Amygdala (tissue), 56 donors: Measurements from ENCODE around the gene L3MBTL2.
"Not testable (repeated sequence)": the region's sequence is repeated elsewhere in the genome, so short reads cannot be mapped to it uniquely, and the experiment has no call there.

Experiments
- DNase-seq, 56 donors: peaks; one replicate each; lab custom pipeline; 2025; lab: John Stamatoyannopoulos, UW

L3MBTL2 gene

DNA sequence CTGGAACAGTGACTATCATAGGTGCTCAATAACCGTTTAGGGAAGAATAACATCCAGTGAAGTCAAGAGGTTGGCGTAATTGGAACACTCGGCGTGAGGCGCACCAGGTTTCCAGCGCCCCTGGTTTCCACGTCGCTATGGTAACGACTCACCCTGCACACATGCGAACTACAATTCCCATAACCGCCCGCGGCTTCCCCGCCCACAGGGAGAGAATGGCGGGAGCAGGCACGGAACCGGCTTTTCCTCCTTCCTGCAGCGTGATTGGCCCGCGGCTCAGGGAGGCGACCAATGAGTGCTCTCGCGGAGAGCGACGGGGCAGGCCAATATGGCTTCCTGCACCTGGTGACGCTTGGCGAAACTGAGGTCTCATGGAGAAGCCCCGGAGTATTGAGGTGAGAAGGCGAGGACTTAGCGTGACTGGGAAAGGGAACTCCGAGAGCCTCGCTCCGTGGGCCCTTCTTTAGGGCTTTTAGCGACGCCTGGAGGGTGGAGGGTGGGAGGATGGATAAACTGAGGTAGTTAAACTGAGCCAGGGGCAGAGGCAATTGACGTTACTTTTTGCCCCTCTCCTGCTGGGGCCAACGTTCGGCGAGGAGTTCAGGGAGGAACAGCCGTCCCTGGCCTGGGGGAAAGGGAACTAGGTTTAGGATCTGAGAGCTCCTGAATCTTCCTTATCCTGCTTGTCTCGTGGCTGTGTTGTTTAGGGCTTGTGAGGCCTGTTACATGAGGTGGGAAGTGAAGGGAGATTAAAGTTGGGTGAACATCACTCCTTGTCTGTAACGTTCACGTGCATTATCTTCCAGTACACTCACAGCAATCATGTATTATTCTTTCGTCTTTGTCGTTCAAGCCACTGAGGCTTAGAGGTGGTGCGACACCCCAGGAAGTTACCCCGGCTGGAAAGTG, at the start of gene L3MBTL2:
L3MBTL2 (plus strand) TSS at position 321 of the 909 bp plus-strand sequence; CDS start at position 372, 51 bp downstream.
- DNase-seq, result peak; percentile 48 to 99 (median 96)

DNA sequence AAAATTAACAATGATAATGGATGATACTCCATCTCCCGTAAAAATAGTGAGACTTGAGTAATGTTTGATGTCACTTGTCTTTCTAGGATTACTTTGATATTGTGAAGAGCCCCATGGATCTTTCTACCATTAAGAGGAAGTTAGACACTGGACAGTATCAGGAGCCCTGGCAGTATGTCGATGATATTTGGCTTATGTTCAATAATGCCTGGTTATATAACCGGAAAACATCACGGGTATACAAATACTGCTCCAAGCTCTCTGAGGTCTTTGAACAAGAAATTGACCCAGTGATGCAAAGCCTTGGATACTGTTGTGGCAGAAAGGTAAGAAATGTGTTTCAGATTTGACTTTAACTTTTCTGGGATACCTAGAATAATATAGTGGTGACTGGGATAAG, 48.0 kb upstream of the L3MBTL2 start:
- DNase-seq, result no peak

- DNase-seq, result no peak
Measured at GRCh38 chr22:41169157-41169556, 36.0 kb upstream of the L3MBTL2 start.

DNA sequence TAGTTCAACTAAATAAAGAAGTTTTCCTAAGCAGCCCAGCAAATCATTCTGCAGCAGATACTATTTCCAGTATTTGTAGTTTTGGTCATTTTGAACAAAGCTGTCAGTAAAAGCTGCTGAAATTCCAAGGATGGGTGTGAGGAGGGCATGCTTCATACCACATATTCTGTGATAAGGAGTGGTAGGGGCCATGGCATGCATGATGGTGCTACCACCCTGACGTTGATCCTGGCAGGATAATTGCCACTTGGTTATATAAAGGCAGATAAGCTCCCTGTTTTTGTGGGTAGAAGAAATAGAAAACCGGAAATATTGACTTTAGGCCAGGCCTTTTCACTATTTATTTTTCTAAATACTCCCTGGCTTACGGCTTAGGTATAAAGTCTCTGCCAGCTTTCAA, 33.1 kb upstream of the L3MBTL2 start:
- DNase-seq, result no peak

- DNase-seq, result no peak
Measured at GRCh38 chr22:41175546-41175945, 29.6 kb upstream of the L3MBTL2 start.

- peak in 5 of 56 donors; percentile 5 to 25 (median 8) for DNase-seq
Measured at GRCh38 chr22:41177040-41177621, 28.0 kb upstream of the L3MBTL2 start.

DNA sequence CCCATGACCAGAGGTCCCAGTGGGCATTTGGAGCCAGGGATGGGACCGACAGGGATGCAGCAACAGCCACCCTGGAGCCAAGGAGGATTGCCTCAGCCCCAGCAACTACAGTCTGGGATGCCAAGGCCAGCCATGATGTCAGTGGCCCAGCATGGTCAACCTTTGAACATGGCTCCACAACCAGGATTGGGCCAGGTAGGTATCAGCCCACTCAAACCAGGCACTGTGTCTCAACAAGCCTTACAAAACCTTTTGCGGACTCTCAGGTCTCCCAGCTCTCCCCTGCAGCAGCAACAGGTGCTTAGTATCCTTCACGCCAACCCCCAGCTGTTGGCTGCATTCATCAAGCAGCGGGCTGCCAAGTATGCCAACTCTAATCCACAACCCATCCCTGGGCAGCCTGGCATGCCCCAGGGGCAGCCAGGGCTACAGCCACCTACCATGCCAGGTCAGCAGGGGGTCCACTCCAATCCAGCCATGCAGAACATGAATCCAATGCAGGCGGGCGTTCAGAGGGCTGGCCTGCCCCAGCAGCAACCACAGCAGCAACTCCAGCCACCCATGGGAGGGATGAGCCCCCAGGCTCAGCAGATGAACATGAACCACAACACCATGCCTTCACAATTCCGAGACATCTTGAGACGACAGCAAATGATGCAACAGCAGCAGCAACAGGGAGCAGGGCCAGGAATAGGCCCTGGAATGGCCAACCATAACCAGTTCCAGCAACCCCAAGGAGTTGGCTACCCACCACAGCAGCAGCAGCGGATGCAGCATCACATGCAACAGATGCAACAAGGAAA, 27.3 kb upstream of the L3MBTL2 start:
- no peak for DNase-seq

DNA sequence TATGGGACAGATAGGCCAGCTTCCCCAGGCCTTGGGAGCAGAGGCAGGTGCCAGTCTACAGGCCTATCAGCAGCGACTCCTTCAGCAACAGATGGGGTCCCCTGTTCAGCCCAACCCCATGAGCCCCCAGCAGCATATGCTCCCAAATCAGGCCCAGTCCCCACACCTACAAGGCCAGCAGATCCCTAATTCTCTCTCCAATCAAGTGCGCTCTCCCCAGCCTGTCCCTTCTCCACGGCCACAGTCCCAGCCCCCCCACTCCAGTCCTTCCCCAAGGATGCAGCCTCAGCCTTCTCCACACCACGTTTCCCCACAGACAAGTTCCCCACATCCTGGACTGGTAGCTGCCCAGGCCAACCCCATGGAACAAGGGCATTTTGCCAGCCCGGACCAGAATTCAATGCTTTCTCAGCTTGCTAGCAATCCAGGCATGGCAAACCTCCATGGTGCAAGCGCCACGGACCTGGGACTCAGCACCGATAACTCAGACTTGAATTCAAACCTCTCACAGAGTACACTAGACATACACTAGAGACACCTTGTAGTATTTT, 26.6 kb upstream of the L3MBTL2 start:
- DNase-seq, result peak in 37 of 56 donors; percentile 4 to 79 (median 46)

GRCh38 chr22:41180362-41180761, 24.8 kb upstream of the L3MBTL2 start:
- DNase-seq, result not testable (repeated sequence)

GRCh38 chr22:41180926-41181325, 24.2 kb upstream of the L3MBTL2 start:
- DNase-seq, result no peak

- DNase-seq, result no peak
Measured at GRCh38 chr22:41181349-41182241, 23.5 kb upstream of the L3MBTL2 start.

GRCh38 chr22:41184679-41185078, 20.4 kb upstream of the L3MBTL2 start:
- DNase-seq, result no peak

DNA sequence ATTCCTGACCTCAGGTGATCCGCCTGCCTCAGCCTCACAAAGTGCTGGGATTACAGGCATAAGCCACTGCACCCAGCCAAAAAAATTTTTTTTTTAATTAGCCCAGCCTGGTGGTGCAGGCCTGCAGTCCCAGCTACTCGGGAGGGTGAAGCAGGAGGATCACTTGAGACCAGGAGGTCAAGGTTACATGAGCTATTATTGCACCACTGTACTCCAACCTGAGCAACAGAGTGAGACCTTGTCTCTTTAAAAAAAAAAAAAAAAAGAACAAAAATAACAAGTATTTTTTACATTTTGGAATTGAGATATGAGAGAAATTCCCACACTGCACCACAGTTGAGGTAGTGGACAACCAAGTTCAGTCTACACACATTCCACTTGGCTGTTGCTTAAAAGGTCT, 13.6 kb upstream of the L3MBTL2 start:
- DNase-seq, result no peak

DNA sequence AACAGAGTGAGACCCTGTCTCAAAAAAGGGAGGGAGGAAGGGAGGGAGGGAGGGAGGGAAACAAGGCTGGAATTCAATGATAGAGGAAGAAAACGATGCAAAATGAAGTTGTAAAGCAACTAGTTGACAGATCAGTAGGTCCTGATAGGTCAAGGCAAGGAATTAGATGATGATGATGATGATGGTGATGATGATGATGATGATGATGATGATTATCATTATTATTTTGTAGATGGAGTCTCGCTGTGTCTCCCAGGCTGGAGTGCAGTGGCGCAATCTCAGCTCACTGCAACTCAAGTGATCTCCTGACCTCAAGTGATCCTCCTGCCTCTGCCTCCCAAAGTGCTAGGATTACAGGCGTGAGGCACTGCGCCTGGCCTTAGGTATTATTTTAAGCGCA, 11.3 kb upstream of the L3MBTL2 start:
- no peak for DNase-seq

GRCh38 chr22:41197038-41197972, 7.8 kb upstream of the L3MBTL2 start:
- peak in 55 of 56 donors; percentile 33 to 94 (median 73) for DNase-seq

DNA sequence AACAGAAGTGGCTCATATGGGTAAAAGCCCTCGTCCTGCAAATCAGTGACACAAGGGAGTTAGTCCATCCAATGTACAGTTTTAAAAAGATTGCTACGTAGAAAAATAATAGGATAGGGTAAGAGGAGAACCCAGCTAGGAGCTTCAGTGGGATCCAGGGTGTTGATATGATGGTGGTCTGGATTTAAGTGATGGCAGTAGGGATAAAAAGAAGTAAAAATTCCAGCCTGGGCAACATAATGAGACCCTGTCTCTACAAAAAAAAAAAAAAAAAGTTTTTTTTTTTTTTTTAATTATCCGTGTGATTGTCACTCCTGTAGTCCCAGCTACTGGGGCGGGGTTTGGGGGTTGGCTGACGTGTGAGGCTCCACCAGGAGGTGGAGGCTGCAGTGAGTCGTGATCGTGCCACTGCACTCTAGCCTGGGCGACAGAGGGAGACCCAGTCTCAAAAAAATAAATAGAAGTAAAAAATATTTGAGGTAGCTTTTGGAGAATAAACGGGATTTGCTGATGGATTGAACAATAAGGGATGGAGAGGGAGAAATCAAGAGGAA, 7.0 kb upstream of the L3MBTL2 start:
- DNase-seq, result peak in 6 of 56 donors; percentile 4 to 38 (median 10)

GRCh38 chr22:41201141-41201540, 4.0 kb upstream of the L3MBTL2 start:
- DNase-seq, result no peak

DNA sequence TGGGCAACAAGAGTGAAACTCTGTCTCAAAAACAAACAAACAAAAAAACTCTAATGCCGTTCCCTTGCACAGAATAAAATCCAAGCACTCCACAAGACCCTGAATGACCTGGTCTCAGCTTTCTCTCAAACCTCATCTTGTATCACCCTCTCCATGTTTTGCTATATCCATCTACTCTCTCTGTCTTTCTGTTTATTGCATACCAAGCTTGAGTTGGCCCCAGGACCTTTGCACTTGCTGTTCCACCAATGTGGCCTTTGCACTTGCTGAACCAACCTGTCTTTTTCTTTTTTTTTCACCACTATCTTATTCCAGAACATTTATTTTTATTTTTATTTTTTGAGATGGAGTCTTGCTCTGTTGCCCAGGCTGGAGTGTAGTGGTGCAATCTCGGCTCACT, 2.0 kb upstream of the L3MBTL2 start:
- no peak for DNase-seq
